ENCODE measurements around the gene KCNG2.

DNA sequence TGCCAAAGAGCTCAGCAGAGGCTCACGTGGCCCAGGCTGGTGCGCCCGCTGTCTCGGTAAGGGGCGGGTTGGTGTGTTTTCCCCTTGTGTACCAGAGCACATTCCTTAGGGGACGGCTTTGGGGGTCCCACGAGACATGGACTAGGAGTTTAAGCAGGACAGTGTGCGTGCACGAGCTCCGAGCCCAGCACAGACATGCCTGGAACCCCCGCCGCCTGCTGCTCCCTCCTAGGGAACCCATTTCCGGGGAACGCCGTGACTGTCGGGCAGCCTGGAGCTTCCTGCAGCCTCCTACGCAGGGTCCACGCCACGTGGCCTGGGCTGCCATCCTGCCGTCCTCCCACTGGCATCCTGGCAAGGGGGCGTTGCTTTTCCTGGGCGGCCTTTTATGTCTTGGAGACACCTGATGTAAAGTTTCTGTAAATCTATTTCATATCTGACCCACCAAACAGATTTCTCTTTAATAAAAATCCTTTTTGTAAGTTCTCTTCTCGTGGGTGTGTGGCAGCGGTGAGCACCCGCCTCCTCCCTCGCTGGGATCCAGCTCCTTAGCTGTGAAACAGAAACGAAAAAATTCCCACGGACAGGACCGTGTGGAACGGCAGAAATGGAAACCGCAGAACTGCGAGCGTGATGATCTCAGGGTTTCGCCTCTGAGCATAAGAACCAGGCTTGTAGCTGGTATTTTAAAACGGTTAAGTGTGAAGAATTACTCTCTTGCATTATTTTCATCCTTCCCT lies 43.5 kb upstream of the KCNG2 start:
- TF ChIP-seq, protein P1, sequence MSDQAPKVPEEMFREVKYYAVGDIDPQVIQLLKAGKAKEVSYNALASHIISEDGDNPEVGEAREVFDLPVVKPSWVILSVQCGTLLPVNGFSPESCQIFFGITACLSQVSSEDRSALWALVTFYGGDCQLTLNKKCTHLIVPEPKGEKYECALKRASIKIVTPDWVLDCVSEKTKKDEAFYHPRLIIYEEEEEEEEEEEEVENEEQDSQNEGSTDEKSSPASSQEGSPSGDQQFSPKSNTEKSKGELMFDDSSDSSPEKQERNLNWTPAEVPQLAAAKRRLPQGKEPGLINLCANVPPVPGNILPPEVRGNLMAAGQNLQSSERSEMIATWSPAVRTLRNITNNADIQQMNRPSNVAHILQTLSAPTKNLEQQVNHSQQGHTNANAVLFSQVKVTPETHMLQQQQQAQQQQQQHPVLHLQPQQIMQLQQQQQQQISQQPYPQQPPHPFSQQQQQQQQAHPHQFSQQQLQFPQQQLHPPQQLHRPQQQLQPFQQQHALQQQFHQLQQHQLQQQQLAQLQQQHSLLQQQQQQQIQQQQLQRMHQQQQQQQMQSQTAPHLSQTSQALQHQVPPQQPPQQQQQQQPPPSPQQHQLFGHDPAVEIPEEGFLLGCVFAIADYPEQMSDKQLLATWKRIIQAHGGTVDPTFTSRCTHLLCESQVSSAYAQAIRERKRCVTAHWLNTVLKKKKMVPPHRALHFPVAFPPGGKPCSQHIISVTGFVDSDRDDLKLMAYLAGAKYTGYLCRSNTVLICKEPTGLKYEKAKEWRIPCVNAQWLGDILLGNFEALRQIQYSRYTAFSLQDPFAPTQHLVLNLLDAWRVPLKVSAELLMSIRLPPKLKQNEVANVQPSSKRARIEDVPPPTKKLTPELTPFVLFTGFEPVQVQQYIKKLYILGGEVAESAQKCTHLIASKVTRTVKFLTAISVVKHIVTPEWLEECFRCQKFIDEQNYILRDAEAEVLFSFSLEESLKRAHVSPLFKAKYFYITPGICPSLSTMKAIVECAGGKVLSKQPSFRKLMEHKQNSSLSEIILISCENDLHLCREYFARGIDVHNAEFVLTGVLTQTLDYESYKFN (CRISPR knock-in tag; conservative IDR thresholded peaks at IDR 0.05), result no peak
- TF ChIP-seq ZBTB2 (CRISPR knock-in tag; IDR thresholded peaks at IDR 0.05; ENCODE audit: low read depth) (no peak), TOE1 (CRISPR knock-in tag; IDR thresholded peaks at IDR 0.05) (no peak), MIER2 (CRISPR knock-in tag; IDR thresholded peaks at IDR 0.05) (no peak), MXD4 (CRISPR knock-in tag; IDR thresholded peaks at IDR 0.05) (no peak), EP300 (IDR thresholded peaks at IDR 0.05; ENCODE audit: low read depth in 2 of 2, low read length in 2 of 2) (no peak), EP300 (CRISPR knock-in tag; IDR thresholded peaks at IDR 0.05; ENCODE audit: borderline replicate concordance) (no peak), ZNF383 (CRISPR knock-in tag; IDR thresholded peaks at IDR 0.05; ENCODE audit: borderline replicate concordance) (no peak)

All from HepG2 (cell line).